Left lobe of liver (tissue), 2 donors: ENCODE results near the gene ZNF107. TPM values are rescaled to one million over a fixed set of nuclear protein-coding genes. Genes with fewer than 3 reads are reported as not detected.

Experiments
- ATAC-seq: fragments of 200-7000 bp; cut with Tn5 transposase; one replicate; pipeline ENCODE4 v1.9.1; 2020; ENCODE audit warnings: mild to moderate bottlenecking, moderate library complexity
- DNase-seq: peaks from one replicate; pipeline ENCODE4 v3.0.0-alpha.2; 2020; ENCODE audit warnings: low spot score
- total RNA-seq: library from RNA; stranded (reverse); gene quantifications from one replicate; pipeline ENCODE4 v1.2.1, GENCODE V29; 2021
- donor health status: DM: no; HTN: no; CAD: no; lungs with moderate emphysema.
- donor health status: DM: no; HTN: yes; CAD: no.

Gene ZNF107
- 0.70 TPM for total RNA-seq

DNA sequence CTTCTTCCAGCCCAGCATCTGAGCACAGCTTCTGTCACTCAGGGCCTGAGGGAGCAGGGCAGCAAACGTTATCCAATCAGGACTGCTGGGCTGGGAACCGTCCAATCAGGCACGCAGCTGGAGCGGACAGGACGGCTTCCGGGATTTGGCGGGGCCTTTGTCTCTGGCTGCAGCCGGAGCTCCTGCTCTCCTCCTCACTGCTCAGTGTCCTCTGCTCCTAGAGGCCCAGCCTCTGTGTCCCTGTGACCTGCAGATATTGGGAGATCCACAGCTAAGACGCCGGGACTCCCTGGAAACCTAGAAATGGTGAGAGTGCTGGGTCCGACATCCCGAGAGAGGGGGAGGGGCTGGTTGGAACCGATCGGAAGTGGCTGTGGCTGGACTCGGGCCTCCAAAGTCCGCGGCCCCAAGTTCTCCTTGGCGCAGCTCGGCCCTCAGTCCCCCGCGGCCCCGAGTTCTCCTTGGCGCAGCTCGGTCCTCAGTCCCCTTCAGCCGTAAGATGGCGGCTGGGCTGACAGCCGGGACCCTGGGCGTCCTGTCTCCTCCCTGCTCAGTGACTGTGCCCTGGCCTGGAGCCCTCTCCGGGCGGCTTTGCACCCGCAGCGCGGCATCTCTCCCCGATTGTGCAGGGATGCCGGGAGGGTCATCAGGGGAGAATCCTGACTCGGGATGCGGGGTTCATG is at the start of gene ZNF107:
Gene ZNF107, plus strand, starts transcription at position 154 of the 683 bp plus-strand sequence. Its CDS starts 150 bp downstream, at position 304.
- ATAC-seq = peak; percentile 99

DNA sequence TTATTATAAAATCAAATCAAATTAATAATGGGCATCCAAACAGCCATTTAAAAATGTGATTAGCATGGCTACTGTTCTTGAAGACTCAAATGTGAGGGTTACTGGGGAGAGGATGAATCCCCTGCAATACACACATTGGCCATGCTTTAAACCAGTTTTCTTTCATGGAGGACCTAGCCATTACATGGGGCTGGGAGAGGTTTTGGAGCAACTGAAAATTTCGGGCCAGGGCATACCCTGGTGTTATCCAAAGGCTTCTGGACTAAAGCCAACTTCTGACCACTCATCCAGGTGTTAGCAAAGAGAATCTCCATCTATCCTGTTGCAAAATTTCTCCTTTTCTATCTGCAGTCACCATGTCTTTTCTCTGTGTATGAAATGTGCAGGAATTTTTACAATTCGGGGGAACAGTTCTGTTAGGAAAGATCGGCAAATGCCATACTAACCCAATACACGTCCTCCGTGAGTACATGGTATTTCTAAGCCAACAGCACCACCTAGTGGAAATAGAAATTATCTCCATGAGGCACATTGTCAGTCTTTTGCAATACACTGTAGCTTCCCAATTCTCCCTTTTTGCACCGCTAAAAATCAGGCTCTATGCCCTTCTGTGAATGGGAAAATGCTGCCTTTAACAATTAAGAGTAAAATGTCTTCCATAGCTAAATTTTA is 47.0 kb upstream of the ZNF107 start:
- DNase-seq (no peak), ATAC-seq (peak; percentile 98)

More for the DNA sequence above, at the start of gene ZNF107:
- DNase-seq = peak; percentile 93

DNA sequence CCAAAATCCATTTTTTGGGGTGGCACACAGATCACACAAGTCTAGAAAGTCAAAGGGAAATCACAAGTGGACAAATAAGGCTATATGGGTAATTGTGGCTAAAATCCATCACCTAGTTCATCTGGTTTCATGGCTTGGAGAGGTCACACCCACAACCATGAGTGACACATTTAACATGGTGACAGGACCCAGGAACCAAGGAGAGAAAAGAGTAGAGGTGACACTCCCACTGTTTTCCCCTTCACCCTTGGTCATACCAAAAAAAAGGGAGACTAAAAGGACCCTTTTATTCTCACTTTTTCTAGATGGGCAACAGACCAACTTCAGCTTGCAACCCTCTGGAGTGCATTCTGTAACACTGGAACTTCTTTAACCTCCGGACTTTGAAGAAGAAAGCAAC is 46.2 kb upstream of the ZNF107 start:
- no peak for ATAC-seq
- no peak for DNase-seq

DNA sequence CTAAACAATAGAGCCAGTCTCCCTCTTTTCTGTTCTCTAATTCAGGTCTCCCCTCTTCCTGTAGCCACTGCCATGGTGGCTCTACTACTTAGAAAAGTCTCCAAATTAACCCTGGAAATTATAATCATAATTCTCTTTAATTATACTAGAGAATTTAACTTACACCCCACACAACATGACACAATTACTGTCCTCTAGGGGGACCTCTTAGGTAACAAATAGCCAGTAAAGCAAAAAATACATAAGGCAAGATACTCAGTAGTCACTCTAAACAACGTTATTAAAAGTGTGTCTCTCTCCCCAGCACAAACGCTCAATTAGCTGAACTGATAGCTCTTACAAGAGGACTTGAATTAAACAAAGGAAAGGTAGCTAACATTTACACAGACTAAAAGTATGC is 44.3 kb upstream of the ZNF107 start:
- ATAC-seq (no peak), DNase-seq (no peak)

DNA sequence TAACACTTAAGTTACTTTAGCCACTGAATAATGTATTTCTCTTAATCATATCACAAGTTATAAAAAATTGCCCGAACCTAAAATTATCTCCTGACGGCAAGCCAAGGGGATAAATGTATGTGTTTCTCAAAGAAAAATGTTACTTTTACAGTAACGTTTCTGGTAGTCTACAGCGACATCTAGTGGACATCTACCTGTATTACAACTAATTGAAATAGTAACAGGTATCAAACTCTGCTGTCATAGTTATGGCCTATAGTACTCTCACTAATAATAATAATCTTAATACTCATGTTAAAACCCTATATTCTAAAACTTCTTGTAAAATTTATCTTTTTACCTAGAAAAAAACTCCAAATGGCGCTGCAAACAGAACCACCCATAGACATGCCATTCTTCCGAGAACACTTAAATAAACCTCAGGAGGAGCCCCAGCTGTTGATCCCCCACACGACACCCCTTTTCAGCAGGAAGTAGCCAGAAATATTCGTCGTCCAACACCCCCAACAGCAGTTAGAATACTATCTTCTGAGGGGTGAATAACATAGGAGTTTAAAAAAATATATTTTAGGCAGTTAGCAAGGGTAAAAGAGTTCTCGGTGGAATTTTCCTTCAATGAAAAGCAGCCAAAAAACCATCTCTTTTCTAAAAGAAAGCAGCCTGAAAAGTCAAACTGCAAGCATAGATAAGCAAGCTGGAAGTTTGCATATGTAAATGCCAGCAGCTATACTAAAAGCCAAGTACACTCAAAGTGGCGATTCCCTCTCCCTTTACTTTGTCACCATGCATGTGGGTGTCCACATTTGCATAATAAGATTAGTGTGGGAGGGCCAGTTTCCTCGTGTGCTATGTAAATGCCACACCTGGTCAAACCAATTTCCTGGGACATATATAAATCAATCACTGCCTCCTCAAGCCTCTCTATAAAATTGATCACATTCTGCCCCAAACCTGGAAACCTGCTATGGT is 40.5 kb upstream of the ZNF107 start:
- DNase-seq (no peak), ATAC-seq (peak; percentile 61)

DNA sequence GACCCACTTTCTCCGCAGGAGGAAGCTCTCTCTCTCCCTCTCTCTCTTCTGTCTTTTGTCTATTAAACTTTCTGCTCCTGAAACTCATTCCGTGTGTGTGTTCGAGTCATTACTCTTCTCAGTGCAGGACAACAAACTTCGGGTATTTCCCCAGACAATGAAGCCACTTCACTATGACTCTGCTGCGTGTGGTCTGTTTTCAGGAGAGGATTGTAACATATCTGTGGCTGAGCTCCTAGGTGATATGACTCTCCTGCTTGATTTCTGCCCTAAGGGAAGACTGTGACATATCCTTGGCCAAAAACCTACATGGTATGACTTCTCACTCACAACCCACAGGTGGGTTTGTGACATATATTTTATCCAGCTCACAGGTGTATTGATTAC is 39.9 kb upstream of the ZNF107 start:
- no peak for DNase-seq
- no peak for ATAC-seq

DNA sequence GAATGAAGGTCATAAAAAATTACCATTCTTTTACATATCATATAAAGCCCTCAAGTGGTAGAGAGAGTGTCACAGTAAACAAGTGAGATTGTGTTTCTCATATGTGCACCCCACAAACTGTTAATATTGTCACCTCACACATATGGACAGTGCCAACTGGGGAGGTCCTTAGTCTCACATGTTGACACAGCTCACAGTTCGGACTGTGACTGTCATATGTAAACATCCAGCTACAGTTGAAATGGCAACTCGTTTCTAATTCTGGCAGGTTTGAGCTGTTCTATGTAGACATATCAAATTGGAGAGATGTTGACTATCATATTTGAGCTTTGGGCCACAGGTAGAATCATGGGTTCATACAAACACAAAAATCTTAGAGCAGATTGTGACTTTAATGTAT is 39.4 kb upstream of the ZNF107 start:
- DNase-seq (no peak), ATAC-seq (no peak)

DNA sequence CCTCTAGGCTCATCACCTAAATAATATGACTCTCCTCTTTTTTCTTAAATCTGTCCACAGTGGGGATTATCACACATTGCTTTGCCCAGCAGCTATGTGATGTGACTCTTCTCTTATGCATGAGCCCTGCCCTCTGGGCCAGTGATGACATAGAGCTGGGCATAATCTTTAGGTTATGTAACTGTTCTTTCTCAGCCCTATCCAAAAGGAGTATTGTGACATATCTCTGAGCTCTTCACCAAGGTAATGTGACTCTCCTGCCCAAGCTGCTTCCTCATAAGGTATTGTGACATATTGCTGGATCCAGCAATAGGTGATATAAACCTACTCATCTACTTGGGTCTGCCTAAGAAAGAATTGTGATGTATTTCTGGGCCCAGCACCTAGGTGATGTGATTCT is 37.7 kb upstream of the ZNF107 start:
- no peak for DNase-seq
- ATAC-seq = peak; percentile 29

DNA sequence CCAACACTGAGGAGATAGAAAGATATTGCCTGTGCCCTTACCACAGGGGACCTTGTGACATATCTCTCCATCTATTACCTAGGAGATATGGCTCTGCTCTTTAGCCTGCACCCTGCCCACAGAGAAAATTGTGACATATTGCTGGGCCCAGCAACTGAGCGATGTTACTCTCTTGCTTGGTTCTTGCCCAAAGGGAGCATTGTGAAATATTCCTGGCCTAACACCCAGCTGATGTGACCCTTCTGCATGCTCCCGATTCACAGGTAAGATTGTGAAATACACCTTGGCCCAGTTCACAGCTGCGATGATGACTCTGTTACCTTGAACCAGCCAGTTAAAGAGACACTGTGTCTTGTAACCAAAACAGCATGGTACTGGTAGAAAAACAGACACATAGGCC is 37.2 kb upstream of the ZNF107 start:
- DNase-seq (peak; percentile 88), ATAC-seq (peak; percentile 88)

DNA sequence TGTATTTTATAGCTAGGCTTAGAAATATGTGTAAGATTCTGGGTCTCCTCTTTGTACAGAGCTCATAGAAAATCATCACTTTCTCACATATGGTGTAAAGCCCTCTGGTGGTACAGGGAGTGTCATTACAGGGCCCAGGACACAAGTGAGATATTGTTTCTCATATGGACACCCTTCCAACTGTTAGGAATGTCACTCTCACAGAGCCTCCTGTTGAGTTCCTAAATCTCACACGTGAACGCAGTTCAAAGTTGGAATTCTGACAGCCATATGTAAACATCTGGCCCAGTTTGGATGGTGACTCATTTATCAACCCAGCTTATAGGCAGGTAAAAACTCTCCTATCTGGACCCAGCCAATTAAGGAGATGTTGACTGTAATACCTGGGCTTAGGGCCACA is 35.4 kb upstream of the ZNF107 start:
- DNase-seq (no peak), ATAC-seq (no peak)

DNA sequence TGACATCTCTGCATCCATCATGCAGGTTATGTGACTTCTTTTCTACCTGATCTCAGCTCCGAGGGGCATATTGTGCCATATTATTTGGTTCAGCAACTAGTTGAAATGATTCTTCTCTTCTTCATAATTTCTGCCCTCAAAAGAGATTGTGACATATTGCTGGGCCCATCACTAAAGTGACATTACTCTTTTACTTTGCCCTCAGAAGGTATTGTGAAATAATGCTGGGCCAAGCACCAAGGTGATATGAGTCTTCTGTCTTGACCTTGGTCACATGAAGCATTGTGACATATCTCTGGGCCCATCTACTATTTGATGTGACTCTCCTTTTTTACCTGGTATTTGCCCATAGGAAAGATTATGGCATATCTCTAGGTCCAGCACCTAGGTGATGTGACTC is 33.9 kb upstream of the ZNF107 start:
- no peak for ATAC-seq

DNA sequence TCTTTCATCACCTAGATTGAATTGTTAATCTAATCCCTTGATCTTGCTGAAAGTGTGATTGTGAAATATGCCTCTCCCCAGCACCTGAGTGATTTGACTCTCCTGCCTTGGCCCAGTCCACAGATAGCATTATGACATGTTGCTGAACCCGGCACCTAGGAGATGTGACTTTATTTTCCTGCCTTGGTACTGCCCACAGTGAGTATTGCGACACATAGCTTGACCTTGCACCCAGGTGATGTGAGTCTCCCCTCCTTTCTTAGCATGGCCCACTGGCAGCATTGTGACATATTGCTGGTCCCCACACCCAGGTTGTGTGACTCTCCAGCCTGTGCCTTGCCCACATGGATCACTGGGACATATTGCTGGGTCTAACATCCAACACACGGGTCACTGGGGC is 32.5 kb upstream of the ZNF107 start:
- DNase-seq = no peak
- no peak for ATAC-seq

More for the DNA sequence above, 33.9 kb upstream of the ZNF107 start:
- DNase-seq = no peak

DNA sequence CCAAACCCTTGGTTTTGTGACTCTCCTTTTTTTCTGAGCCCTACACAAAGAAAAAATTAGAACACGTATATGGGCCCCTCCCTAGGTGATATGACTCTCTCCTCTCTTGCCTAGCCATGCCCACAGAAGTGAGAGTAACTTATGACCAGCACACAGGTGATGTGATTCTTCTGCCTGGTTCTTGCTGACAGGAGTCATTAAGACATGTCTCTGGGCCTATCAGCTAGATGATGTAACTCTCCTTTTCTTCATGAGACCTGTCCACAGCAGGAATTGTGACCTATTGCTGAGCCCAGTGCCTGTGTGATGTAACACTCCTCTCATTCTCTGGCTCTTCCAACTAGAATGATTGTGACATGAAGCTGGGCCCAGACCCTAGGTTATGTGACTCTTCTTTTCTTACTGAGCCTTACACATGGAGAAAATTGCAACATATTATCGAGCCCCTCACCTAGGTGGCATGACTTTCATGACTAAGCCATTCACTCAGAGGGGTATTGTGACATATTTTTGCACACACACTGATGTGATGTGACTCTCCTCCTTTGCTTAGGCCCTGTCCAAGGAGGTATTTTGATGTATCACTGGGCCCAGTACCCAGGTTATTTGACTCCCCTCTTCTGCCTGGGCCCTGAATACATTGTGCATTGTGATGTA is 31.4 kb upstream of the ZNF107 start:
- ATAC-seq = no peak

DNA sequence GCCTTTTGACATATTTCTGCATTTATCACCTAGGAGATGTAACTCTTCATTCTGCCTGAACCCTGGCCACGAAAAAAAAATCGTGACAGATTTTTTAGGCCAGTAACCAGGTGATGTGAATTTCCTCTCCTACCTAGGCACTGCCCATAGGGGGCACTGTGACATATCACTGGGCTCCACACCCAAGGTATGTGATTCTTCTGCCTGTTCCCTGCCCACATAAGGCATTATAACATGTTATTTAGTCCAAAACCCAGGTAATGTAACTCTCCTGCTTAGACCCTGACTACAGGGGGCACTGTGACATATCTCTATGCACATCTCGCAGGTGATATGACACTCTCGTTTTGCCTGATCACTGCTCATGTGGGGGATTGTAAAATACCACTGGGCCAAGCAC is 29.5 kb upstream of the ZNF107 start:
- ATAC-seq (no peak), DNase-seq (no peak)

More for the DNA sequence above, 31.4 kb upstream of the ZNF107 start:
- DNase-seq = no peak

DNA sequence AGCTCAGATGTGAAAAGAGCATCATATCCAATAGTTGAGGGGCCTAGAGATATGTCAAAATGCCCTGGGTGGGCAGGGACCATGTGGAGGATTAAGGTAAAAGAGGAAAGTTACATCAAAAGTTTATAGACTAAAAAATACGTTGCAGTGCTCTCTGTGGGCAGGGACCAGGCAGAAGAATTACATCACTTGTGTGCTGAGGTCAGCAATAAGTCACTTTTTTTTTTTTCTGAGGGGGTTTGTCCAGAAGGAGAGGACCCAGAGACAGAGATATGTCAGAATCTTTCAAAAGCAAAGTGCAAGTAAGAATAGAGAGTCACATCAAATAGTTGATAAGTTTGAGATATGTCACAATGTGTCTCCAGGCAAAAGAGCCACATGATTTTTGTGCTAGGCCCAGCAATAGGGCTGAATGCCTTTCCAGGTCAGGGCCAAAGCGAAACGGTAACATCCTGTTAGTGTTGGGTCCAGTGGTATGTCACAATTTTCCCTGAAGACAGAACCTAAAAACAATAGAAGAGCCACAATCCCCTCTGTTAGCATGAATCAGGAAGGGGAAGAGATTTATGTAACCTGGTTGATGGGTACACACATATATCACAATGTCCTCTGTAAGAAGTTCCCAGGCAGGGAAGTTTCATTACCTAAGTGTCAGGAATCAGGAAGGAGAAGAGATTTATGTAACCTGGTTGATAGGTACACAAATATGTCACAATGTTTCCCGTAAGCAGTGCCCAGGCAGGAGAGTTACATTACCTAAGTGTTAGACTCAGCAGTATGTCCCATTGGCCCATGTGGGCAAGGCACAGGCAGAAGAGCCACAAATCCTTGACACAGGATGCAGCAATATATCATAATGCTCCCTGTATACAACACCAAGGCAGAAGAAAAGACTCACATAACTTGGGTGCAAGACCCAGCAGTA is 28.1 kb upstream of the ZNF107 start:
- DNase-seq (no peak), ATAC-seq (no peak)

DNA sequence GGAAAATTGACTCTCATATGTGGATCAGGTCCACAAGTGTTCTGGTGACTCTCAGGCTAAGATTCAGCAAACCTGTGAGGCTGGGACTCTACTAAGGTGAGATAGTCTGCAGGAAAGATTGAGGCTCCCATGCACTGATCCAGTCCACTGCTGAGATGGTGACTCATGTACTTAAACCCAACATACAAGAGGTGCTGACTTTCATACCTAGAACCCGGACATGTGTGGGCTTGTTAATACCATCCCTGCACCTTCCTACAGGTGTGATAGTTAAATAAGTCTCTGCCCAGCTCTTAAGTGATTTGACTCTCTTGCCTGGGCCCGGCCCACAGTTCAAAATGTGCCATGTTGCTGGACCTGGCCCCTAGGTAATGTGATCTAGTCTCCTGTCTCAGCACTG is 27.1 kb upstream of the ZNF107 start:
- ATAC-seq (no peak), DNase-seq (no peak)

DNA sequence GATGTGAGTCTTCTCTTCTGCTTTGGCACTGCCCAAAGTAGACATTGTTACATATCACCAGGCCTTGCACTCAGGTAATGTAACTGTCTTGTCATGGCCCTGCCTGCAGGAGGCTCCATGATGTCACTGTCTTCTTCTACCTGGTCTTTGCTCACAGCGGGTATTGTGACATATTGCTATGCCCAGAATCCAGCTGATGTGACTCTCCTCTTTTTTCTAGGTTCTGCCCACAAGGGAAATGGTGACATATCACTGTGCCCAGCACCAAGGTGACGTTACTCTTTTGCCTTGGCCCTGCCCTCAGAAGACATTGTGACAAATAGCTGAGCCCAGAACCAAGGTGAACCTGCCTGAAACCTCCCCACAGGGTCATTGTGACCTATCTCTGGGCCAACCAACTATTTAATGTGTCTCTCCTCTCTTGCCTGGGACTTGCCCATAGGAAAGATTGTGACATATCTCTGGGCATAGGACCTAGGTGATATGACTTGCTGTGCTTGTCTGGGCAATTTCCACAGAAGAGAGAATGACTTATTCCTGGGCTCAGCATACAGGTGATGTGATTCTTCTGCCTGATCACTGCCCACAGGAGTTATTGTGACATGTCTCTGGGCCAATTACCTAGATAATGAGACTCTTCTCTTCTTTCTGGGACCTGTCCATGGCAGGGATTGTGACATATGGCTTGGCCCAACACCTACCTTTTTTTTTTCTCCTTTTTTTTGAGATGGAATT is 26.5 kb upstream of the ZNF107 start:
- ATAC-seq = no peak
- DNase-seq = no peak

DNA sequence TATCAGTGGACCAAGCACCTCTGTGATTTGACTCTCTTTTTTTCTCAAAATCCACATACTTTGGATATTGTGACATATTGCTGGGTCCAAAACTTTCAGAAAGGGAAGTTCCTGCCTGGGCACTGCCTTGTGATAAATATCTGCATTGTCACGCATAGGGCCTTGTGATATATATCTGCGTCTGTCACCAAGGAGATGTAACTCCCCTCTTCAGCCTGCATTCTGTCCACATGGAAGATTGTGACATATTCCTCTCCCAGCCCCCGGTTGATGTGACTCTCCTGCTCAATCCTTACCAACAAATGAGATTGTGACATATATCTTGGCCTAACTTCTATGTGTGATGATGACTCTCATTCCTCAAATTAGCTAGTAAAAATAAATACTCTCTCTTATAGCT is 25.4 kb upstream of the ZNF107 start:
- DNase-seq (no peak), ATAC-seq (no peak)

DNA sequence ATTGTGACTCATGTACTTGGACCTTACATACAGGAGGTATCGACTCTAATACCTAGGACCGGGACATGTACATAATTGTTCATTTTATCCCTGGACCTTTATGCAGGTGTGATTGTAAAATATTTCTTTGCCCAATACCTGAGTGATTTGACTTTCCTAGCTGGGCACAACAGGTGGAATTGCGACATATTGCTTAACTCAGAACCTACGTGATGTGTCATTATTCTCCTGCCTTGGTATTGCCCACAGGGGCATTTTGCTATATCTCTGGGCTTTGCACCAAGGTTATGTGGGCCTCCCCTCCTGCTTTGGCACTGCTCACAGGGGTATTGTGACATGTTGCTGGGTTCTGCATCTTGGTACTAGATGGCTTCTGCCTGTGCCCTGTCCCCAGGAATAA is 23.9 kb upstream of the ZNF107 start:
- DNase-seq = no peak
- ATAC-seq = no peak
